T-helper 2 cell (primary cell): Measurements from ENCODE around the gene CWC15.
"Not testable (repeated sequence)": the region's sequence is repeated elsewhere in the genome, so short reads cannot be mapped to it uniquely, and the experiment has no call there.

Experiments used
- DNase-seq, 5 experiments: peaks; one replicate each; pipeline versions ENCODE4 v3.0.0 to v3.0.0-alpha.2; 2012 to 2022

Gene CWC15

DNA sequence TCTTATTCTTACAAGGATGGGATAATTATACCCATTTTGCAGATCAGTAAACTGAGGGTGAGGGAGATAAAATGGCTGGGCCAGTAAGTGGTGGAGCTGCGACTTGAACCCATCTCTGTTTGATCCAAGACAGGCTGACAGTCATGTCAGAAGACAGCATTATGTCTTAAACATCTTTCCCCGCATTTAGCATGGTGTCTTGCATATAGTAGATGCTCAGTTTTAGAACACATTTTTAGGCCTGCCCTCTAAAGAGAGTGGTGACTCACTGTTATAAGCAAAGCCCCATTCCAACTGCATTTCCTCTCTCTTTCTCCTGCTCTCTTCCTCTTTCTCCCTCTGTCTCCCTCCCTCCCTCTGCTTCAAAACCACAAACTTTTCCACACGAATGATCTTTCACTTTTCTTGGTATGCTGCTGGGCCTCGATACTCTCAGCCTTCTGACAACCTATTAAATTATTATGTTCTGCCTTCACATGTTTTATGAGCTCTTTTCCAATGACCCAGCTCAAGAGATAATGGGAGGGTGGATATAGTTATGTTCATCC lies 25.2 kb downstream of the CWC15 start:
- no peak for DNase-seq

DNA sequence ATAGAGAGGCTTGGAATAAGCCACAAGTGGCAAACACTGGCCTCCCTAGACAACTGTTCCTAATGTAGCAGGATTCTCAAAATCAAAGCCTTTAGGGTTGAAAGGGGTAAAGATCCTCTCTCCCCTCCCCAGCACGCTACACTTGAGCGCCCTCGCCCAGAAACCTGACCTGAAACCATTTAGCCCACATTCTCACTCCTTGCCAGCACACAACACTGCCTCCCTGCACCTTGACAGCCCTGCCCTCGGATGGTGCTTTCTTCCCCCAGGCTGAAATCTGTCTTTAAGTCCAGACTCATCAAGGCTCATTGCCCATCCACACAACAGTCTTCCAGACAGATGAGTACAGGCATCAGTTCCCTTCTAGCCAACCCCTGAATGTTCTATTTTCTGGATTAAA lies 26.5 kb downstream of the CWC15 start:
- DNase-seq = no peak

DNA sequence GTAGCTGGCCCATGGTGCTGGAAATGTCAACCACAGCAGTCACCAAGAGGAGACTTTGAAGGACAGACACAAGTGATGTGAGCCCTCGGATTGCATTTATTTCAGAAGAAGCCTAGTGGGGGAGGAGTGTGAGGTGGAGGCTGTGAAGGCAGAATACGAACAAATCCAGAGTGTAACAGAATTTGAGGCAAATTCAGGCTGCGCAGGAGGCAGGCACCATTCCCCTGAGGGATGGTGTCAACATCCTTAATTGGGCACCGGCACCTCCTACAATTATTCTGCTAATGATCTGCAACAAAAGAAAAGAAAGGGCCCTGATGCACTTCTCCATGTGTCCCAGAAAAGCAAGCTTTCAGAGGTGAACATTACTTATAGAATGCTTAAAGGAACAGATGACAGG lies 32.2 kb downstream of the CWC15 start:
- DNase-seq = no peak

DNA sequence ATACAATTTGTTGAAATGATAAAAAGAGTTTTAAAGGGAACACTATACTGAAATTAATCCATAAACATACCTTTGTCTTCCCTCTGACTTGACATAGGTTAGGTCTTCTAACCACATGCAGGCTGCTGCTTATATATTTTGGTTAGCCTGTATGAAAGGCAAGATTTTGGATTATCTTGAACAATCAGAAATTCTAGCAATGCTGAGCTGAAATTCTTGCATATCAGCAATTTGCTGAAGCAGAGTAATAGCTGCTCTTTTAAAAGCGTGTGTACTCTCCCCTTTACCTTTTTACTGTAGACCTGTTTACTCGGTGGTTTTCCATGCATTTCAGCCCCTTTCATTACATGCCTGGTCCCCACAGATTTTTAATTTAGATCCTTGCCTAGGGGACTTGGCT lies 34.0 kb downstream of the CWC15 start:
- no peak for DNase-seq

DNA sequence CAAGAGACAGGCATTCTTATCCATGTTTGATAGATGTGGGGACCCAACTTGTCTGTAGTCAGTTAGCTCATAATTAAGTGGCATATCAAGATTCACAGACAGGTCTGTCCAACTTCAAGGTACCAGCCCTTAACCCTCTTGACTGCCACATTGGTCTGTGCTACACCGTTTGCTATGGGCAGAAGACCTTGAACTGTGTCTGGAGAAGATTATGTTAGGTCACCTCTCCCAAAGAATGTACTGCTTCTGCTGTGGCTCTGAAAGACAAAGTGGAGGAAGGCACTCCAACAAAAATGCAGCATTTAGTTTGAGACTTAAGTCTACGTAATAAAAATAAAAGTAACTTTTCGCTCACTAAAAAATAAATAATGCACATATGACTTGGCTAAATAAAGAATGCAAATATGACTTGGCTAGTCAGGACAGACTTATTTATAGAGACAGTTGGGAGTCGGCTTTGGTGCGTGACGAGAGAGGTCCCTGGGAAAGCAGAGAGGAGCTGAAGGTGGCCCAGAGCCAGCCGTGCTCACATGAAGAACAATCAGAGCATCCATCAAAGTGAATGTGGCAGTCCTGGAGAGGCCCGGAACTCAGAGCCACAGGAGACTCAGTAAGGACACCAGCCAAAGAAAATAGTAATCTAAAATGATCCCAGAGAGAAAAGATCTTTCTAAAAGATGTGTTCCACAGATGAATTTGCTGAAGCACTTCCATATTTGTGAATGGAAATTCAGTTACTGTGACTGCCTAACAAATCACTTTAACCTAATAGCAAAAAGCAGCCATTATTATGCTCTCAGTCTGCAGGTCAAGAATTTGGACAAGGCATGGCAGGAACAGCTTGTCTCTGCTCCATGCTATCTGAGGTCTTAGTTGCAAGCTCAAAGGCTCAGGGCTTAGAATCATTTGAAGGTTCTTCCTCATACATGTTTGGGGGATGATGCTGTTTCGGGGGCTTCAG lies 35.0 kb downstream of the CWC15 start:
- no peak for DNase-seq

DNA sequence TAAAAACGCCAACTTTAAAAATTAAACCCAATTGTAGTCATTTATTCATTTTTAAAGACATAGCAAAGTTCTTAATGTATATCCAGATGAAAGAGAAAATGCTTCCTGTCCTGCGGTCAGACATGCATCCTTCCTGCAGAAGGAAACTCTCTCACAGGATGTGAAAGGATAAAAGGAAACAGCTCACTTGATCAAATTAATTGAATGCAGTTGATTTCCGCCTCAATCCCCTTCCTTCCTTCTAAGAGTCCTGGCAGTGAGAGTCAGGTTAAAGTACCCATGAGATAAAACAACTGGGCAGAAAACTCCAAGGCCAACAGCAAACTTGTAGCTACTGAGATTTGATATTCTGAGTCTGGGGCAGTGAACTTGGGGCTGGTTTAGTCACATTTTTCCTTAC lies 38.5 kb downstream of the CWC15 start:
- DNase-seq = peak in 1 of 5 experiments; percentile 24

DNA sequence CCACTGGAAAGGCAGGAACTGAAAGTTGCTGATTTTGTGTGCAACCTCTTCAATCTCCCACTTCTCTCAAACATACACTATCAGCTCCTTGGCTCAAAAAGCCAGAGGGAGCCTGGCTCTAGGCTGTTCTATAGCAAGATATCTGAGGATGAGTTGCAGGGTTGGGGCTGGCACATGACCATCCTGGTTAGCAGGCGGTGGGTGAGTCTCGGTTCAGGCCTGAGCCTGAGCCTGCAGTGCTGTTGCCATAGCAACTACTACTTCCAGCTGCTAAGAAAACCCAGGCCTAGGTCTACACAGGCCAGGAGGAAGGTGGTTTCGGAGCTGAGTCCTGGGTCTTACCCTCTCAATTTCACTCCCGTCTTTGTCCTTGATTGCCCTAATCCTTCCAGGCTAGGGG lies 39.0 kb downstream of the CWC15 start:
- DNase-seq = peak in 1 of 5 experiments; percentile 21

DNA sequence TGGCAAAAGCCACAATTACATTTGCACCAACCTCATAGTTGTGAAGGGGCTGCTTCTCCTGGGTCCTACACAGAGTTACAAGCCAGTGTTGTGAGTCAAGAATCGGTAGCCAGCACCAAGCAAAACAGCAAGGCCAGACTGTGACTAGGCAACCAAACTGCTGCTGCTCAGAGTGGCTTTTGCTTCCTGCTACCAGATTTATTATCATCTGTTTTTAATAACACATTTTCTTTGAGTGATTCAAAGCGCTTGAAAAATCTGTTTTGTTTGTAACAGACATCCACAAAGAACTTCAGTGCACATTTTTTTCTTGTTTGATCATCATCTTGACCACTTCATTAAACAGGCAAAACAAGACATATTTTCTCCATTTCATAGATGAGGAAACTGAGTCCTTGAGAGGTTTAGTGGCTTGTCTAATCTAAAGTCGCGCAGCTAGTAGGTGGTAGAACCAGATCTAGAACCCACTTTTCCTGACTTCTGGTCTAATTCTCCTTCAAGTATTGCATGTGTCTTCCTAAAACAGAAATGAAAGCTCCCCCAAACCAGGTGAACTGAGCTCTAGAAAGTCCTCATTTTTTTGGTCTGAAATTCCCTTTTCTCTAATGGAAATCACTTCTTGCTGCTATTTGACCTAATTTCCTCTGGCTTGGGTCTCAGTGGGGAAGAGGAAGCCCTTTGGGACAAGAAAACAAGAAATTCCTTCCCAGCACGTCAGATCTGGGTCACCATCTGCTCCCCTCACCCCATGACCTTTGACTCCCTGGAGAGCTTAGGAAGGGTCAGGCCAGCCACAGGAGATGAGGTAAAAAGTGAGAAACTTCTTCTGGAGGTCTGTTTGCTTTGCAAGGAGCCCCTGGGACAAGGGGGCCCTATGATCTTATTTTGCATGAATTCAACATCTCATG lies 39.9 kb downstream of the CWC15 start:
- no peak for DNase-seq

DNA sequence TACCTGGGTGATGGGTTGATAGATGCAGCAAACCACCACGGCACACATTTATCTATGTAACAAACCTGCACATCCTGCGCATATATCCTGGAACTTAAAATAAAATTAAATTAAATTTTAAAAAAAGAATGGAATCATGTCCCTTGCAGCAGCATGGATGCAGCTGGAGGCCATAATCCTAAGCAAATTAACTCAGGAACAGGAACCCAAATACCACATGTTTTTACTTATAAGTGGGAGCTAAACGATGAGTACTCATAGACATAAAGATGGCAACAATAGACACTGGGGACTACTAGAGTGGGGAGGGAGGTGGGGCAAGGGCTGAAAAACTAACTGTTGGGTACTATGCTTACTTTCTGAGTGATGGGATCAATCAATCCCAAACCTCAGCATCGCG lies 40.9 kb downstream of the CWC15 start:
- DNase-seq = no peak

DNA sequence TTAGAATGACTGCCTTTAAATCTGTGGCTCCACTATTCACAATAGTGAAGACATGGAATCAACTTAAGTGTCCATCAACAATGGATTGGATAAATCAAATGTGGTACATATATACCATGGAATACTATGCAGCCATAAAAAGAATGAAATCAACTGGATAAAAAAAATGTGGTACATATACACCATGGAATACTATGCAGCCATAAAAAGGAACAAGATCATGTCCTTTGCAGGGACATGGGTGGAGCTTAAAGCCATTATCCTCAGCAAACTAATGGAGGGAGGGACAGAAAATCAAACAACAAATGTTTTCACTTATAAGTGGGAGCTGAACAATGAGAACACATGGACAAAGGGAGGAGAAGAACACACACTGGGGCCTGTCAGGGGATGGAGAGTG lies 41.3 kb downstream of the CWC15 start:
- DNase-seq = not testable (repeated sequence)

DNA sequence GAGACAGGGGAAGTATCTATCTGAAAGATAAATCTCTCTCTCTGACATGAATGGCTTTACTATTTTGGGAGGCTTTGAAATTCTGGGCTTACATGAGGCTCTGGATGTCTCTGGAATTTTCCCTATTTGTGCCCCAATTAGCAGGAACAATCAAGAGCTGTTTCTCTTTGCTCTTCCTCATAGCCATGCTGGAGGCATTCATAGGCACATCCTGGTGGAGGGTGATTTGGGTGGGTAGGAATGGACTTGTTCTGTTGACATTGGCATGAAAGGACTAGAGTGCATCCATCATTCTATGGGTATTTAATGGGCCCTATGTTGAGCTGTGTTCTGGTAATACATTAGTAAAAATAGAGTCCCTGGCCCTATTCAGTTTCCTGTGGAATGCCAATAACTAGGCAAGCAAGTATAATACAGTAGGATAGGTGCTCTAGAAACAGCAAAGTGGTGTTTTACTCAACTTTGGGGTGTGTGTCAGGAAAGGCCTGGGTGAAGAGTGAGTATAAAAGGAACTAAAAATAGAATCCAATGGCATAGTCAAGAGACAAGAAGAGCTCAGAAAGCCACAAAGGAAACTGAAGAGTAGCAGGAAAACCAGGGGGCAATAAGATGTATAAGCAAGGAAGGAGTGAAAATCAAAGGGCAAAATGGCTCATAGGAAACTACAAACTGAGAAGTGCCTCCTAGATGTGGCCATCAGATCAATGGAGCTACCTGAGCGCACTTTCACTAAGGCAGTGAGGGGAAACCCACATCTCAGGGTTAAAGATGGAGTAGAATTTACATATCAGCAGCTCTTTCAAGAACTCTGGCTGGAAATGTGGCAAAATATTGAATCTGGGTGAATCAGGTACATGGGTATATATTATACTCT lies 45.0 kb downstream of the CWC15 start:
- DNase-seq = no peak

DNA sequence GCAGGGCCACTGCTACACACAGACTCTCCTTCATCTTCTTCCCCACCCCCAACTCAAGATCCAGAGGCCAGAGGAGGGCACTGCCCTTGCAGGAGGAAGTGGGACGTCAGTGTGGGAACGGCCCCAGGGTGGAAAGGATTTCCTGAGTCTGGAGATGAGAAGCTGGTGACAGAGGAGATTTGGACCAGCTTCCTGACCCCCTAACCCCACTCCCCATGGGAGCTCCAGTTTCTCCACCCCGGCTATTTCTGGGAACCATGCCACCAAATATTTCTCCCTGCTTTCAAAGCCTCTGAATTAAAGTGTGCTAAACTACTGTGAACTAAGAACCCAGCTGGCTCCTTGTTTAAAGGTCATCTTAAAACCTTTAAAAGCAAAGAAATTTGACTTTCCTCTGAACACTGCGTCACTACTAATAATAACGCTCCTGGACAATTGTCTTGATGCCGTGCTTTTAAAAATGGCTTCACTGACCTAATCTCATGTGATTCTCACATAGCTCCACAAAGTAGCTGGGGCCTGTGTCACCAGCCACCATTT lies 46.6 kb downstream of the CWC15 start:
- DNase-seq = no peak

DNA sequence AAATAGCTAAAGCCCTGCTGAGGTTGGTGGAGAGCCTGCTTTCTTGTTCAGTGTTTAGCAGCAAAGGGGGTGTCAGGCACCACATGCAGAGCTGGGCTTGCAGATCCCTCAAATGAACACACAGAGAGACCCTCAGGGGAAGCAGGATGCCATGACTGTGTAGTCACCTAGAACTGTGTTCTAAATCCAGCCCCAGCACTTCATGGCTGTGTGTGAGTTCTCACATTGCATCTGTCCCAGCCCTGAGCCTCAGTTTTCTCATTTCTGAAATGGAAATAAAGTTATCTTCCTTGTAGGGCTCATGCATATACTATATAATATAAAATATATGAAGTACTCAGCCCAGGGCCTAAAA lies 47.1 kb downstream of the CWC15 start:
- DNase-seq = no peak

DNA sequence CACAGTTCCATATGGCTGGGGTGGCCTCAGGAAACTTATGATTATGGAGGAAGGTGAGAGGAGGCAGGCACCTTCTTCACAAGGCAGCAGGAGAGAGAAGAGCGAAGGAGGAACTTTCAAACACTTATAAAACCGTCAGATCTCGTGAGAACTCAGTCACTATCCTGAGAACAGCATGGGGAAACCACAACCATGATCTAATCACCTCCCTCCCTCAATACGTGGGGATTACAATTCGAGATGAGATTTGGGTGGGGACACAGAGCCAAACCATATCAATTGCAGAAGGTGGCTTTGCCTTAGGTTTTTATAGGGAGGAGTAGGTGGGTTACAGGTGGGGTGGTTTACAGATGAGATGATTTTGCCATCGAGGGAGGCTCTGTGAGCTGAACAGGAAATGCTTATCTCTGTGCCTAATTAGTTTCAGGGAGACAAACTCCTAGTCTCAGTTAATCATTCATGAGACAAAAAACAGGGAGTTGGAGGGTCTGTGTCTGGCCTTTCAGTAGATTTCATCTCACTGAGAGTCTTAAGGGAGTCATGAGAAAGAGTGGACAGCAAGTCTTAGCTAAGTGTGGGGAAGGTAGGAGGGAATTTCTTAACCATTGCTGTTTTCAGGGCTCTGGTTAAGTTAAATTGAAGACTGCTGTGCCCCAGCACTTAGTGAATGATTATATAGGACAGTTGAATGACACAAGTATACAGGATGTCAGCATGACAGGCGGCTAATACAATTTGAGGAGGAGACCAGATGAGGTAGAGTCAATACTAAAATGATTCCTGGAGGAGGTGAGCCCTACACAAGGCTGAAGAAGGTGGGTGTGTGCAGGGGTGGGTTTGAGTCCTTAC lies 47.7 kb downstream of the CWC15 start:
- DNase-seq = peak in 1 of 5 experiments; percentile 54

DNA sequence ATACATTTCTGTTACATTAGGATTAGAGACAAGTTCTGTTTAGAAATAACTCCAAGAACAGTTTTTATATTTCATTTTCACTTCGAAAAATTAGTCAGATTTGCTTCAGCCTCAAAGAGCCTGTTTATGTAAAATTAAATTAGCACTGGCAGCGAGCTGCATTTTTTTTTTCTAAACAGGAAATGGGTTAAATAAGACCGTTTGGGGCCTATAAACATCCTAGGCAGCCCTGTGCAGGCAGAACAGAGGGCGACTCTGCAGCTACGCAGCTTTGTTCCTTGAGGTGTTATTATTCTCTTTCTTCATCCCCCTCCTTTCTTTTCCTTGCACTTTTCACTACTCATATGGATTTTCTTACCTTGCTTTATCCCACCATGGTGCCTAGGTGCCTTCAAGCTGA lies 48.7 kb downstream of the CWC15 start:
- DNase-seq = peak in 1 of 5 experiments; percentile 79

DNA sequence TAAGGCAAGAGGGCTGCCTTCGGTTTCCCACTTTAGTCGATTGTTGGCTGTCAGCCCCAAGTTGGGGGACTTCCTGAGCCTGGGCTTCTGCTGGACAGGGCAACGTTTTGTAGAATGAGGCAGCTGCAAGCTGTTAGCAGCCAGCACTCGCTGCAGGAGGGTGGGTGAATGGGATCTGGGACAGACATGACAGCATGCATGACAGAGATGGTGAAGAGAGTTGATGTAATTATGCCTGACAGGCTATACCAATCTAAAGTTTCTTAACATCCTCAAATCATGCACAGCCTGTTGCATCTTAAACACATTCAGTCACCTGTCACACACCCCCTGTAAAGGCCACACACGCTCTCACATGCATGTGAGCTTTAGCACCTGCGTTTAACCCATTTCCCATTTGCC lies 49.2 kb downstream of the CWC15 start:
- DNase-seq = peak in 1 of 5 experiments; percentile 52

DNA sequence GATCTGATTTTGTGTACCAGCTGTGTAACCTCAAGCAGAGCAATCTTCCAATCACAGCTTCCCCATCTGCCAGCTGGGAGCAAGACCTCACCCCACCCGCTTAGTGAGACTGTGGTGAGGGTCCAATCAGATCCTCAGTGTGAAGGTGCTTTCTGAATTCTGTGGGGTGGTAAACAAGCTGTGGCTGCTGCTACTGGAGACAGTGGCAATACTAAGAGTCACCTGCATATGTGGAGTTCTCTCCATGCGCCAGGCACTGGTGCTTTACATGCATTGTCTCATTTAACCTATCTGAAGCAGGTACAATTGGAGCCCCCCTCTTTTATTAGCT lies 50.4 kb downstream of the CWC15 start:
- no peak for DNase-seq

DNA sequence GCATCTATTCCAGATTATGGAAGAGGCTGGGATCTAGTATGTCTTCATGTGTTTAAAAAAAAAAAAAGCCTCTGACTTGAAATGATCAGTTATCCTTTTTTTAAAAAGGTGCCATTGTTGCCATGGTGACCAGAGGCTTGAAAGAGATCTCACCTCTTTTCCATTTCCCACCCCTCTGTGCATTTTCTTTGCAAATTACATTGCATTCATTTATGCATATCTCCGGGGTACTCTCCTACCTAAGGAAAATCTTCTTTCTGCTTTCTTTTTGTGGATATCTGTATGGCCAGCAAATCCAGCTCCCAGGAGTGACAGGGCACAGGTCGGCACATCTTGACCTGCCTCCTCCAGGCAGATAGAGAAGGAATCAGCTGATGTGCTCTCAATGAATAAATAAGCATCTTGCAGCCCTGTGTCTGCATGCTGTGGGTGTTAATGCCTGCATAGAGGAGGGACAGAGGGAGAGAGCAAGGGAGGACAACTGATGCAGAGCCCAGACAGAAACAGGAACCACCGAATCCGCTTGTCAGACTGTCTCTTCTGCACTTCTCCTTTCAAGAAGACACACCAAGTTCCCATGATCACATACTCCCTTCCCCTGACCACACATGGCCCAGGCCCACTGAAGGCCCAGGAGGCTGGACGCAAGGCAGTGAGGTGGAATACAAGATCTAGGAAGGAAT lies 50.9 kb downstream of the CWC15 start:
- no peak for DNase-seq

DNA sequence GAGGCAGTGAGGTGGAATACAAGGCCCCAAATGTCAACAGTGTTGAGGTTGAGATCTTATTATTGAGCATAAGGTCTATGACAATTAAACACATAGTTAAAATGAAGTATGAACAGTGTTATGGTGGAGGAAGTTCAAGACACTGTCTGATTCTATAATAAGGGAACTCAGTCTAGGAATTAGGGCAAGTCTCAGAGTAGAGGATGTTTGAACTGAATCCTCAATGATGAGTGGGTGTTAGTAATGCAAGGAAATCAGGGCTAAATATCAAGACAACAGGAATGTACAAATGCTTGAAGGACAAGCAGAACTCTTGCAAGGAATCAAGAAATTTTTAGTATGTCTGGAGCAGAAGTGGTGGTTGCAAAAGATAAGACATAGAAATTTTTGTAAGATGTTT lies 53.0 kb downstream of the CWC15 start:
- no peak for DNase-seq

DNA sequence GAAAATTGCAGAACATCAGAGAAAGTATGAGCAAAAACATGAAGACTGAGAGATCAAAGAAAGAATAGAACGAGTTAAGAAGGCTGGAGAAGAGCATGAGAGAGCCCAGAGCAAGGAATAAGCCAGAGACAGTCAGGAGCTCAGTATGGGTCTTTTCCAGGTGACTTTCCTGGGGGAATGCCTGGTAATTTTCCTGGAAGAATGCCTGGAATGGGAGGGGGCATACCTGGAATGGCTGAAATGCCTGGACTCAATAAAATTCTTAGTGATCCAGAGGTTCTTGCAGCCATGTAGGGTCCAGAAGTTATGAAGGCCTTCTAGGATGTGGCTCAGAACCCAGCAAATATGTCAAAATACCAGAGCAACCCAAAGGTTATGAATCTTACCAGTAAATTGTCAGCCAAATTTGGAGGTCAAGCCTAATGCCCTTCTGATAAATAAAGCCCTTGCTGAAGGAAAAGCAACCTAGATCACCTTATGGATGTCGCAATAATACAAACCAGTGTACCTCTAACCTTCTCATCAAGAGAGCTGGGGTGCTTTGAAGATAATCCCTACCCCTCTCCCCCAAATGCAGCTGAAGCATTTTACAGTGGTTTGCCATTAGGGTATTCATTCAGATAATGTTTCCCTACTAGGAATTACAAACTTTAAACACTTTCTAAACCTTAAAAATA lies 59.5 kb downstream of the CWC15 start:
- DNase-seq = not testable (repeated sequence)
